GM19463 (cell line): ENCODE results near the gene ATP1A4.
A peak's percentile ranks its signal among the peaks of the same experiment; 100 is the strongest.

Experiments
- ATAC-seq: cut with Tn5 transposase; IDR thresholded peaks from one replicate; pipeline ENCODE4 v1.9.1; 2021; ENCODE audit warnings: mild to moderate bottlenecking, moderate library complexity; ENCODE audit not compliant: unreplicated experiment

Gene ATP1A4

GRCh38 chr1:160169553-160170399, 18.4 kb downstream of the ATP1A4 start:
- peak; percentile 89 for ATAC-seq

DNA sequence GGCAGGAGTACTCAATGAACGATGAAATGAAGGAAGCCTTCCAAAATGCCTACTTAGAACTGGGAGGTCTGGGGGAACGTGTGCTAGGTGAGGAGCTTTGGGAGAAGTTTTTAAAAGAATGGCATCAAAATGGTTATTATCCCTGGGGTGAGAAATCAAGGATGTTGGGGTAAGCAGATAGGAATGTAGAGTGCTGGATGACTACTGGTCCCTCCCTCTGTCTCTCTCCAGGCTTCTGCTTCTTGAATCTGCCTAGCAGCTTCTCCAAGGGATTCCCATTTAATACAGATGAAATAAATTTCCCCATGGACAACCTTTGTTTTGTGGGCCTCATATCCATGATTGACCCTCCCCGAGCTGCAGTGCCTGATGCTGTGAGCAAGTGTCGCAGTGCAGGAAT, 20.0 kb downstream of the ATP1A4 start:
- ATAC-seq = no peak

- ATAC-seq = no peak
These were observed 20.6 kb downstream of the ATP1A4 start for GRCh38 chr1:160171980-160172379.

- ATAC-seq = no peak
These were observed 25.8 kb downstream of the ATP1A4 start for GRCh38 chr1:160177231-160177630.

DNA sequence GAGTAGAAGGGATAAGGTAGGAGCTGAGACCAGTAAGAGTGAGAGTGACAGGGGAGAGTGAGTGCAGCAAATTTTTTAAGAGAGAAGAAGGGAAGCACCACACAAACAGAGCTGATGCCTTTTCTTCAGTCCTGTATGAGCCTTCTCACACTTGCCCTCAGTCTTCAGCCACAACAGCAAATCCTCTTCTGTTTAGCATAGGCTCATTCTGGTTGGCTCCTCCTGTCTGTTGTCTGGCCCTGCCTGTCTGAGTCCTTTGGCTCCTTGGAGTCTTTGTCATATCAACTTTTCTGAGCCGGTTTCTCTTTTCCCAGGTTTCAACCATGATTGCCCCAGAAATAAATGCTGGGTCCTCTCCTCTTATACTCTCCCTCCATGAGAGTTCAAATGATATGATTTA, 26.3 kb downstream of the ATP1A4 start:
- ATAC-seq = no peak

GRCh38 chr1:160178731-160179130, 27.3 kb downstream of the ATP1A4 start:
- ATAC-seq = no peak

DNA sequence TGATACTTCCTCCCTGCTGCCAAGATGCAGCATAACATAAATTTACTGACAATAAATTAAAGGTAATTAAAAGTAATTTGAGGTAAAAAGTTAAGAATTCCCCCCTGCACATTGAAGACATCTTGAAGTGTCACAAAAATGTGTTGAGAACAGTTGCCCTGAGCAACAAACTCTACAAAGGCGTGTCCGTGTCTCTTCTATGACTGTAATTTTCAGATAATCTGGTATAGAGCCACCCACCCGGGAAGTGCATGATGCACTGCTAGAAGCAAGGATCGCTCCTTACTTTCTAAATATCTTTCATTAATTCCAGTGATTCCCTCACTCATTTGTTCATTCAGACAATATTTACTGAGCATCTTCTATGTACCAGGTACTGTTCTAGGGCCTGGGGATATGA, 27.9 kb downstream of the ATP1A4 start:
- no peak for ATAC-seq

- no peak for ATAC-seq
These were observed 34.8 kb downstream of the ATP1A4 start for GRCh38 chr1:160186246-160186645.

GRCh38 chr1:160186729-160187128, 35.3 kb downstream of the ATP1A4 start:
- no peak for ATAC-seq

GRCh38 chr1:160187407-160187806, 36.0 kb downstream of the ATP1A4 start:
- no peak for ATAC-seq

- ATAC-seq = no peak
These were observed 36.9 kb downstream of the ATP1A4 start for GRCh38 chr1:160188341-160188740.

- ATAC-seq = no peak
These were observed 38.5 kb downstream of the ATP1A4 start, which contains the start of gene CASQ1 for GRCh38 chr1:160189649-160190625. Gene CASQ1 (plus strand): TSS chr1:160190575. CDS start chr1:160190752, 177 bp downstream.

GRCh38 chr1:160191756-160192155, 40.4 kb downstream of the ATP1A4 start:
- no peak for ATAC-seq

DNA sequence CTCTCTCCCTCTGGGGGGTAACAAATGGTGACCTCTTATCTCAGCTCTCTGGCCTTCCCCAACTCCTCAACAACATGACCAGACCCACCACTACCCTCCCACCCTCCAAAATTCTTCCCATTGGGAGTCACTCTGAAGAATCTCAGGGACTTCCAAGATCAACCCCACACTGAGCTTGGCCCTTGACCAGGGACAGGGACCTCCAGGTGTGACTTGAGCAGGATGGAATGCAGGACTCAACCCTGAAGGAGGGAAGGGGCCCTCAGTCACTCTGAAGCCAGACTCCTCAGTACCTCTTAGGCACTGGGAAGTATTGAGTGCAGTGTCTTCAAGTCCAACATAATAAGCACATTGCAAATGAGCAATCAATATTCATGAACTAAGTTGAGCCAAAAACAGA, 40.8 kb downstream of the ATP1A4 start:
- no peak for ATAC-seq

DNA sequence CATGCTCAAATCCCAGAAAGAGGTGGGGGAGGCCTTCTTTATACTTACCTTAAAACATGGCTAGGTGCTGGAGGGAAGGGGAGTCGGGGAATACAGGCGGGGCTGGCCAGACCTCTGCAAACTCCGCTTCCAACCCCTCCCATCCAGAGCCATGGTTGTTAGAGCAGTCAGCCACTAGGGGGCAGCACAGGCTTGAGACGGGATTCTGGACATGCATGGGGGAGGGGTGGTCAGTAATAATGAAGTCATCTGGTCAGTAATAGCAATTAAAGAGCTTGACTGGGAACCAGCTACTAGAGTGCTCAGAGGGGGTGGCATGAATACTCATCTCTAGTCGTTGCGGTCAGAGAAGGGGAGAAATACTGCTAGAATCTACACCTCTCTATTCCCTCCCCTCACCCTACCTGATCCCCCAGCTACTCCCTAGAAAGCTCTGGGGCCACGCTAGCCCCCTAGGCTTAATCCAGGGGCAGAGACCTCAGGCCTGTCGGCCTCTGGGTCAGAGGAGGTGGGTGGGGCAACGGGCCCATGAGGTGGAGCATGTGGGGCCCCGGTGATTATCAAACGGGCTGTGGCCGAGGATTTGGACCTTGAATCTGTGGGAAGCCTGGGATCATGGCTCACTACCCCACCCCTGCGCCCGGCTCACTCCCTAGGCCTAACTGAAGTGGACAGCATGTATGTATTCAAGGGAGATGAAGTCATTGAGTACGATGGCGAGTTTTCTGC, 41.9 kb downstream of the ATP1A4 start:
- no peak for ATAC-seq

GRCh38 chr1:160193832-160194736, 42.7 kb downstream of the ATP1A4 start:
- ATAC-seq = no peak

DNA sequence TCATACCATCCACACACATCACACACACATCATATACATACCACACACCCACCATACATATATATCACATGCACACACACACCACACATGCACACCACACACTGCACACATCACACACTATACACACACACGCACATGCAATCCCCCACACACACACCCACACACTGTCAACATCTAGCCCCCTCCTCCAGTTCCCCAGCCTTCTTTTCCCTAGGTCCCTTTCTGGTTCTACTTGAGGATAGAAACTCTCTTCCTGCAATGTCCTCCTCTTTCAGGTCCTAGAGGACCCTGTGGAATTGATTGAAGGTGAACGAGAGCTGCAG, 43.3 kb downstream of the ATP1A4 start:
- no peak for ATAC-seq

DNA sequence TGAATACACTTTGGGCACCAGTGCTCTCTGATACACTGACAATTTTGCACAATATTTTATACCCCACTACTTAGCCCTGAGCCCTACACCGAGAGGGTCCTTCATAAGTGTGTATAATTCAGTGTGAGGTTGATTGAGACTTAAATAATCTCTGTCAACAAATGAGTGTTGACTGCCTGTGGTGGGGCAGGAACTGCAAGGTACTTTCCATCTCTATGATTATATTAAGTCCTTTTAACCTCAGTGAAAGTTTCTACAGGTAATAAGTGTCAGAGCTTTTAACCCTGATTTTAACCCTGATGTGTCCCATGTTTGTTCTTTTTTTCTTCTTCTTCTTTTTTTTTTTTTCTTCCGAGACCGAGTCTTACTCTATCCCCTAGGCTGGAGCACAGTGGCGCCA, 44.7 kb downstream of the ATP1A4 start:
- ATAC-seq = no peak

GRCh38 chr1:160197231-160197630, 45.8 kb downstream of the ATP1A4 start:
- no peak for ATAC-seq

GRCh38 chr1:160200786-160201185, 49.4 kb downstream of the ATP1A4 start:
- no peak for ATAC-seq
